Ammon's horn (tissue), 1 donor: ENCODE data around the gene ABLIM2.

Source experiments
- DNase-seq: peaks from one replicate; pipeline ENCODE4 v3.0.0-alpha.2; 2016; ENCODE audit warnings: low spot score

The ABLIM2 gene

GRCh38 chr4:8174970-8175369 is 16.4 kb upstream of the ABLIM2 start:
- no peak for DNase-seq

GRCh38 chr4:8173492-8174242 is 15.1 kb upstream of the ABLIM2 start:
- DNase-seq, result no peak

- no peak for DNase-seq
Observed at GRCh38 chr4:8171984-8172924, 13.6 kb upstream of the ABLIM2 start.

DNA sequence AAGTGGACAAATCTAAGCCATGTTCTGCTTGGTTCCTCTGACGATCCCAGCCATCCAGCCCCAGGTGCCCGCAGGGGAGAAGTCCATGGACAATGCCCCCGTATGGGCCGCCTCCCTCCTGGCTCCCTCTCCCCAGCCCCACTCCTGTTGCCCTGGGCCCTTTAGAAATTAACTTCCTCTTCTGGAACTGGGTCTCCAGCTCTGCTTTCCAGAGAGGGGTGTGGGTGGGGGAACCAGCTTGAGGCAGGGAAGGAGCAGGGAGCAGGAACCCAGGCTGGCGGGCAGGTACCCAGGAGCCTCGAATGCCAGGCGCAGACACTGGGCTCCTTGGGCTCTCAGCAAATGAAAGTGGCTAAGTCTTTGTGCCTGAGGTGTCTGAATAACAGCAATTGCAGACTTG is 12.7 kb upstream of the ABLIM2 start:
- DNase-seq, result no peak

- DNase-seq, result no peak
Observed at GRCh38 chr4:8170341-8170740, 11.7 kb upstream of the ABLIM2 start.

DNA sequence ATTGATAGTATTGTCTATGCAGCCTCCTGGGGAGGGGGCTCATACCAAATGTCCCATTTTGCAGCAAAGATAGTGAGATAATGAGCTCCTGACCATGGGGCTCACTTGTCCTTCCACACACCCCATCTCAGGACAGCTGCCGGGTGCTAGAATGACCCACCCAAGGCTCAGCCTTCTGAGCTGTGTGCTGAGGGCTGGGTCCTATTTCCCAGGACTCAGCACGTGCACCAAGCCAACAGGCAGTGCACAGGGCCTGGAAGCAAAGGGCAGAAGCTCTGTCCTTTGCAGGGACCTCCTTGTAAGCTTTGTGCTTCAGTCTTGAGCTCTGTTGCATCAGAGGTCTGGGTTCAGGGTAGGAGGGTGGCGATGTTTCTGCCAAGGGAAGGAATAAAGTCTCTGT is 11.2 kb upstream of the ABLIM2 start:
- no peak for DNase-seq

- DNase-seq, result no peak
Observed at GRCh38 chr4:8168832-8169598, 10.4 kb upstream of the ABLIM2 start.

- no peak for DNase-seq
Observed at GRCh38 chr4:8168232-8168631, 9.6 kb upstream of the ABLIM2 start.

- peak; percentile 72 for DNase-seq
Observed at GRCh38 chr4:8167815-8168214, 9.2 kb upstream of the ABLIM2 start.

GRCh38 chr4:8167291-8167690 is 8.7 kb upstream of the ABLIM2 start:
- DNase-seq, result no peak

DNA sequence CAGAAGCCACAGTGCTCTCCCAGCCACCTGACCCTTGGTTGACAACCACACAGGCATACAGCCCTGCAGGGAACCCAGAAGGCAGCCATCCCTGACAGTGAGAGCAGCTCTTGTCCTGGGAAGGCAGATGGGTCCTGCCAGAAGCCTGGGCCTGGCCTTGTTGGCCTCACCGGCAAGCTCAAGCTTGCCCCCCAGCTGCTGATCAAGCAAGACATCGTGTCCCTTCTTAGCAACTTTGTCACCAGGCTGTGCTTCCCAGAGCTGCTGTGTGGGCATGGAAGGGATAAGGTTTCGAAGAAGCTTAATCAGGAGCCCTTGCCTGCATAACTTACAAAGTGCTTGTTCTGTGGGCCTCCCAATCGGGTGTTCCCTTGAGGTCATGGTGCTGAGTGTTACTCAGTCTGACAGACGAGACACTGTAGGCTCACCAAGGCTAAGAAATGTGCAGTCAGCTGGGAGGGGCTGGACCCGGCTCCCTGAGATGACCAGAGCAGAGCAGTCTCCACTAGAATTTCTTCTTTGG is 6.8 kb upstream of the ABLIM2 start:
- no peak for DNase-seq

- no peak for DNase-seq
Observed at GRCh38 chr4:8164687-8165086, 6.1 kb upstream of the ABLIM2 start.

- DNase-seq, result no peak
Observed at GRCh38 chr4:8164194-8164565, 5.6 kb upstream of the ABLIM2 start.

DNA sequence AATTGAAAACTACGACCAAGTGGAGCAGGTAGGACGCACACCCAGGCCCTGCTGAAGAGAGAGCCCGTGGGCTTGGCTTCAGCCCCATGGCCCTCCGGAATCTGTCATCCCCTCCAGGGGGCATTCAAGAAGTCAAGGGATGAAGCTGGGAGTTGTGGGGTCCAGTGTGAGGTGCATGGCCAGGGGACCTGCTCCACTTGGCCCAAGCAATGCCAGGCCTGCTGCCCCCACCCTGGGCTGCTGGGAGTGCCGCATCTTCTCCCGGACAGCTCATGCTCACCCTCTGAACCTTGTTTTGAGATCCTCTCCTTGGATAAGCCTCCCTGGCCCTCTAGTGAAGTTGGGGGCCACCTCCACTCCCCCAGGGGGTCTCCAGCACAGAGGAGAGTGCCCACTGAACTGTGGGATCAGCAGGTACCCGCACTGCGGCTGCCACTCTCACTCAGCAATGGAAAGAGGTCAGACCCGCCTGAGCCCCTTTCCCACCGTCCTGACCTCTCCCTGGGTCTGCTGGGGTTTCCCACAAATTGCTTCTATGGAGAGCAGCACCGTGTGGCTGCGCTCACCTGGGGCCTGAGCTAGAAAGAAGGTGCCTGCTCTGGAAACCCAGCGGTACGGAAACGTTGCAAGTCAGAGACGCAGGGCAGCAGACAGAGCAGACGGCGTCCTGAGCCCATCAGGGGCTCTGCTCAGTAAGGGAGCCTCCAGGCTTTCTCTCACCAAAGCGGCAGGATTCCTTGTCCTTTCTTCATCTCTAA is 5.0 kb upstream of the ABLIM2 start:
- no peak for DNase-seq

- no peak for DNase-seq
Observed at GRCh38 chr4:8163026-8163425, 4.4 kb upstream of the ABLIM2 start.

DNA sequence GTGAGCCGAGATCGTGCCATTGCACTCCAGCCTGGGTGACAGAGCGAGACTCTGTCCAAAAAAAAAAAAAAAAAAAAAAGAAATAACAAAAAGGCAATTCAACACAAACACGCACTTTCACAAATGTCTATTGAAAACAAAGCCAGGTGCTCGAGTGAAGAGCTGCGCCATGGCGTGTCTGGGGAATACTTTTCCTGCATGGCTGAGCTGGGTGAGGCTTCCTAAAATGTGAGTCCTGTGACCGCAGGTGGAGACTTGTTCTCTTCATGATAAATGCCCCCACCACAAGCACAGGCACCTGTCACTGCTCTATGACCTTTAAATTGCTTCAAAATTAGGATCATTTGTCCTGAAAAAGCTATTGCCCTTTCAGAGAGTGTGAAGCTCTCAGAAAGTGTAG is 4.0 kb upstream of the ABLIM2 start:
- DNase-seq, result no peak

DNA sequence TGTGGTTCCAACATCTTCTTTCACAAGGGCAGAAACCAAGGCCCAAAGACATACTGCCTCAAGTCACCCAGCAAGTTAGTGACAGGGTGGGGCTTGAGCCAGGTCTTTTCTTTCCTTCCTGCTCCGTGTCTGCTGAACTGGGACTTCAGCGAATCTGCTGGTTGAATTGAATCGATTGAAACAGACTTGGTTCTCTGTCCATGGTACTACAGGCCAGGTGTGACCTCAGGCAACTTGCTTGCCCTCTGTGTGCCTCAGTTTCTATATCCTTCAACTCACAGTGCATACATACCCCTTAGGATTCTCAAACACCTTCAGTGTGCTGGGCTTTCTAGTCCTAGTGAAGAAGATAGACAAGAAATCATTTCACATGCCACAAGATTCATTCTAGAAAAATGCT is 2.0 kb upstream of the ABLIM2 start:
- no peak for DNase-seq

DNA sequence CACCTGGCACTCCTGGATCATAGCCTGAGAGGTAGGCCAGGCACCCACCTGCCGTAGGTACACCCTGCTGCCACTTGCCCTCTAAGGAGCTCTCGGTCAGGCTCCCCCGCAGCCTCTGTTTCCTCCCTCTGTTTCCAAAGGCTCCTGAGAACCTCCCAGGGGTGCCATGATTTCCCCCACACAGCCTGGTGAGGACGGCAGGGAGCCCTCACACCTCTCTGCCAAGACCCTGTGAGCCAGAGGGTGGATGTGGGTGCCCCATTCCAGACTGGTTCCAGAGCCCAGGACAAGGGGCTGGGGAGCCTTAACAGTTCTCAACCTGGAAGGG is 1.6 kb upstream of the ABLIM2 start:
- no peak for DNase-seq

DNA sequence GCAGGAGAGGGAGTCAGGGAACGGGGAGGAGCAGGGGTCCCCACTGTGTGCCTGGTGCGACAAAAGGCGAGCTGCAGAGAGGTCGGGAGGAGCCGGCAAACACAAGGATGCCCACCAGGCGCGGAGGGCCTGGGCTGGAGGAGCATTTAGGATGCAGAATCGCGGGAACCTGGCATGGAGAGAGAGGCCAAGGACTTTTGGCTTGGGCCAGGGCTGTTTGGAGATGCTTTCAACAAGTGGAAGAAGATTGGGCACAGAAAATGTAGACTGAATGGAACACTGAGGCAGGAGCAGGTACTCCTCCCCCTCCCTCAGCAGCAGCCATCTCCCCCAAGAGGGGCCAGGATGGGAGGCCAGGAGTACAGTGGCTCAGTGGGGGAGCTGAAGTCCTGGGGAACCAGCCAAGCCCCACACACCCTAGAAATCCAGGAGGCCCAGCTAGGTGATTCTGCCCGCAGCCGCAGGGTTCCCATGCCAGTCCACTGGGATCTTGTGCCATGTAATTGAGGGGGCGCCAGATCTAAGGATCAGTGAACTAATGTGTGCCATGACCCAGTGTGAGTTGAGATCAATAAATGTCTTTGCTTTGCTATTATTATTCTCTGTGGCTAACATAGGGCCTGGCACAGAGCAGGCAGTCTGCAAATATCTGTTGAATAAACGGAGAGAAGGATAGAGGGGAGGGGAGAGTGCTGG is 1.1 kb upstream of the ABLIM2 start:
- DNase-seq, result no peak

DNA sequence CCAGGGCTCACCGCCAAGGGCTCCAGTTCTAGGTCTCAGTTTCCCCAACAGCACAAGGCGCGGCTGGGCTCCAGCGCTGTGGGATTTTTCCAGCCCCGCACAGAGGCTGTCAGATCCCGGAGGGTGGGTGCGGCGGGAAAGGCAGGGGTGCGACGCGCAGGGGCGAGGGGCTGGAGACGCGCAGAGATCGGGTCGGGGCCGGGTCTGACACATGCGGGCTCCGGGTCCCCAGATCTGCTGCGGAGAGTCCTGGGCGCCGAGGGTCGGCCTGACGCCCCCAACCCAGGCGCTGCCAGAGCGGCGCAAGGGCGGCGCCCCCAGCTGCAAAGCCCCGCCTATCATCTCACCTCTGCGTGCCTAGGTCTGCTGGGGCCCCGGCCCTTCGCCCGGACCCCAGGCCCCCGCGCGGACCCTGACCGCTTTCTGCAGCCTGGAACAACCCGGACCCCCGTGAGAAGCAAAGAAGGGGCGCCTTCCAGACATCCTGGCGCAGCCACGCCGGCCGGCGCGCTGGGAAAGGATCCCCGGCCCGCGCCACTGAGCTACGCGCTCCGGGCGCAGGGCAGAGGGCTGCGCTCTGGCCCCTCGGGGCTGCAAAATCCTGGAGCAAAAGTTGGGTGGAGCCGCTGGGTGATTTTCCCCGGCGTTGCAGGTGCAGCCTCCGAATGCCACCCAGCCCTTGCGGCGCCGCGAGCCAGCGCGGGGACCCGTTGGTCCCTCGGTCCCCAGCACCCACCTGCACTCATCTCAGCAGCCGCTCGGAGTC is 486 bp downstream of the ABLIM2 start:
- DNase-seq, result no peak
